IPS DF 6.9 (cell line): ENCODE data around the gene LMTK3.

Source experiments
- DNase-seq: peaks from one replicate; pipeline ENCODE4 v3.0.0-alpha.2; 2013; ENCODE audit warnings: low read depth, low spot score
- H3K27ac ChIP-seq: one replicate; pipeline ENCODE4 v1.5.1; 2013; ENCODE audit warnings: low read length, control low read depth
- H3K27me3 ChIP-seq: 2 replicates; pipeline ENCODE4 v1.6.1; 2013; ENCODE audit warnings: mild to moderate bottlenecking, low read length; ENCODE audit not compliant: control insufficient read depth, insufficient read depth
- H3K36me3 ChIP-seq: 2 replicates; pipeline ENCODE4 v1.6.1; 2013; ENCODE audit warnings: low read length; ENCODE audit not compliant: control insufficient read depth, insufficient read depth
- H3K4me1 ChIP-seq: 2 replicates; pipeline ENCODE4 v1.6.1; 2013; ENCODE audit warnings: low read length; ENCODE audit not compliant: control insufficient read depth, insufficient read depth
- H3K4me3 ChIP-seq: 2 replicates; pipeline ENCODE4 v1.5.1; 2013; ENCODE audit warnings: mild to moderate bottlenecking, low read length
- H3K9me3 ChIP-seq: 2 replicates; pipeline ENCODE4 v1.6.1; 2013; ENCODE audit warnings: low read length, inconsistent platforms; ENCODE audit not compliant: control insufficient read depth, insufficient read depth
- WGBS: extraction: QIAGEN DNeasy Blood & Tissue Kit; methylation state at CpG from one replicate; pipeline ENCODE4 v1.1.7; 2013; ENCODE audit warnings: mixed read lengths, missing lambda C conversion rate; ENCODE audit not compliant: insufficient read length, insufficient coverage; 5-methylcytosine and 5-hydroxymethylcytosine counted together

LMTK3 gene

DNA sequence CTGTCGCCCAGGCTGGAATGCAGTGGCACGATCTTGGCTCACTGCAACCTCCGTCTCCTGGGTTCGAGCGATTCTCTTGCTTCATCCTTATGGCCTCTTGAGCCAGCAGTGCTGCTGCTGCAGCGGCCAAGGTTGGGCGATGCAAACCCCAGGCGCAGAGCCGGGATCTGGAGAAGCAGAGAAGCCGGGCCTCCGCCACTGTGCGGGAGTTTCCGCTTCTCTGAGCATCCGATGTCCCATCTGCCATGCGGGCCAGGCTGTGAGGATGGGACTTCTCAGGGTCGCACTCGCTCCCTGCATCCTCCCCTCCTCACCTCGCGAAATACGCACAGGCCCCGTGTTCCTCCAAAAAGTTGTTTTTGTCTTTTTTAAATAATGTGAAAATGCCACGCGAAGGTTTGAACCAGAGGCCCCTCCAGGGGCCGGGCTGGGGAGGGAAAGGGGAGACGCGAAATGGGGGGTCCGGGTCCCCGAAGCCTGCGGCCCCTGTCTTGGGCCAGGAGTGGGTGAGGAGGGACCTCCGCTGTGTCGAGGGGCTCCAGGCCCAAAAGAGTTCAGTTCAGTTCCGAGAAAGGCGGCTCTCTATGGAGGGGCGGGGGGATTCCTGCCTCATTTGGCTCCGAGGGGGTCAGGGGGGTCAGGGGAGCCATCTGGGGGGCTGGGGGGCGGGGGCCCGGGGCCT is 26.6 kb downstream of the LMTK3 start:
- DNase-seq: no peak
- H3K36me3 ChIP-seq: no peaks in the 10 kb centered on the region
- no peaks in the 10 kb centered on the region for H3K9me3 ChIP-seq
- no peak overlapping the region for H3K4me3 ChIP-seq
- peaks cover 2% of the 10 kb centered on the region; the same call in 1 of the 2 replicates for H3K4me1 ChIP-seq
- H3K27me3 ChIP-seq: no peaks in the 10 kb centered on the region
- no CpG with 5 or more reads among the region's 37 CpGs for WGBS
- H3K27ac ChIP-seq: no peak overlapping the region

DNA sequence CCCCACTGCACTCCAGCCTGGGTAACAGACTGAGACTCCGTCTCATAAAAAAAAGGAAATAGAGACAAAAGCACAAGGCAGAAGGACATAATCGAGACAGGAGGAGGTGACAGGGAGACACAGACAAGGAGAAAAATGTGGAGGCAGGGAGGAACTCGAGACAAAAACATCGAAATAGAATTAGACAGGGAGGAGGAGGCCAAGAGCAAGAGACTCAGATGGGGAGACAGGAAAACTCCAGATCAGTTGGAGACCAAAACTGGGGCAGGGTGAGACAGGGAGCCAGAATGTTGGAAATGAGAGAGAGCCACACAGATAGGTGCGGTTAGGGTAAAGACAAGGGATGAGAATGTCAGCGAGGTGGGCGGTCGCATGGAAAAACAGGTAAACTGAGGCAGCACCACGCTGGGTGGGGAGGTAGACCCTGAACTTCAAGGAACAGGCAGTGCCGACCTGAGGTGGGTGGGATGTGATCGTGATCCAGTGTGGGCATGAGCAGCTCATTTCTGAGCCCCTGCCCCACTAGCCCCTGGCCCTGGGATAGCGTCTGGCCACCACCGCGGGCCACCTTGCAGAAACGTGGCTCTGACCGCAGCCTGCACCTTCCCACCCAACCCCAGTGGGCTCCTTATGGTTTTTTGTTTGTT is 27.3 kb downstream of the LMTK3 start:
- Histone ChIP-seq H3K9me3 (no peaks in the 10 kb centered on the region), H3K27ac (no peak overlapping the region), H3K27me3 (no peaks in the 10 kb centered on the region), H3K4me1 (peaks cover 2% of the 10 kb centered on the region; the same call in 1 of the 2 replicates), H3K4me3 (no peak overlapping the region), H3K36me3 (0 out of 2 replicates have a peak, but pooled peaks cover 3% of the 10 kb centered on the region)
- DNase-seq: no peak
- no CpG with 5 or more reads among the region's 16 CpGs for WGBS

DNA sequence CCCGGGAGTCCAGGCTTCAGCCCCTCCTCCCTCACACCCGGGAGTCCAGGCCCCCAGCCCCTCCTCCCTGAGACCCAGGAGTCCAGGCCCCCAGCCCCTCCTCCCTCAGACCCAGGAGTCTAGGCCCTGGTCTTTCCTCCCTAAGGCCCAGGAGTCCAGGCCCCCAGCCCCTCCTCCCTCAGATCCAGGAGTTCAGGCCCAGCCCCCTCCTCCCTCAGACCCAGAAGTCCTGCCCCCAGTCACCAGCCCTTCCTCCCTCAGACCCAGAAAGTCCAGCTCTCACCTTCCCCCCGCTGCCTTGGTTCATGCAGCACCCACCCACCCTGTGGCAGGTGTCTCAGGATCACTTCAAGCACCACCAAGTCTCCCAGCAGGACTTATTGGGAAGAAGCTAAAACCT is 28.3 kb downstream of the LMTK3 start:
- no CpG with 5 or more reads among the region's 3 CpGs for WGBS
- Histone ChIP-seq H3K36me3 (peaks cover 5% of the 10 kb centered on the region; the same call in 1 of the 2 replicates), H3K4me3 (no peak overlapping the region), H3K27ac (no peak overlapping the region), H3K9me3 (no peaks in the 10 kb centered on the region), H3K27me3 (no peaks in the 10 kb centered on the region), H3K4me1 (peaks cover 2% of the 10 kb centered on the region; the same call in 1 of the 2 replicates)
- DNase-seq: no peak

DNA sequence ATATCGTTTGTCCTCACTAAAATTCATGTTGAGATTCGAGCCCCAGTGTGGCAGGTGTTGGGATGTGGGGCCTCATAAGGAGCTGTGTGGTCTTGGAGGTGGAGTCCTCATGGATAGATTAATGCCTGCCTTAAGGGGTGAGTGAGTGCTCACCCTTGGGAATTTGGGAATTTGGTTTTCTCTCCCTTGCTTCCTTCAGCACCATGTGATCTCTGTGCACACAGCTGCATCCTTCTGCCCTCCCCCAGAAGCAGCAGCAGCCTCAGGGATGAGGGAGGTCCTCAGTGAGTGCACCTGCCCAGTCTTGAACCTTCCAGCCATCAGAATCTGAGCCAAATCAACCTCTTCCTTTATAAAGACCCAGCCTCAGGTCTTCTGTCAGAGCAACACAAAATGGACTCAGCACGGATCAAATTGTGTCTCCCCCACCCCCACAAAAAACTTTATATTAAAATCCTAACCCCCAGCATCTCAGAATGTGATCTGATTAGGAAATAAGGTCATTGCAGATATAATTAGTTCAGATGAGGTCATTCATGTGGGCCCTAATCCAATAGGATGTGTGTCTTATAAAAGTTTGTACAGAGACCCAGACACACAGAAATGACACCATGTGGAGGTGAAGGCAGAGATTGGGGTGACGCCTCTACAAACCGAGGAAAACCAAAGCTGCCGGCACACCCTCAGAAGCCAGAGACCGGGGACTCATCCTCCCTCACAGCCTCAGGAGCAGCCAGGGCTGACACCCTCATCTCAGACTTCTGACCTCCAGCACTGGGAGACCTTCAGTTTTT is 29.6 kb downstream of the LMTK3 start:
- Histone ChIP-seq H3K27ac (no peak overlapping the region), H3K4me1 (peaks cover 2% of the 10 kb centered on the region; the same call in 1 of the 2 replicates), H3K9me3 (no peaks in the 10 kb centered on the region), H3K27me3 (no peaks in the 10 kb centered on the region), H3K4me3 (no peak overlapping the region), H3K36me3 (peaks cover 5% of the 10 kb centered on the region)
- DNase-seq: no peak
- no CpG with 5 or more reads among the region's 7 CpGs for WGBS

DNA sequence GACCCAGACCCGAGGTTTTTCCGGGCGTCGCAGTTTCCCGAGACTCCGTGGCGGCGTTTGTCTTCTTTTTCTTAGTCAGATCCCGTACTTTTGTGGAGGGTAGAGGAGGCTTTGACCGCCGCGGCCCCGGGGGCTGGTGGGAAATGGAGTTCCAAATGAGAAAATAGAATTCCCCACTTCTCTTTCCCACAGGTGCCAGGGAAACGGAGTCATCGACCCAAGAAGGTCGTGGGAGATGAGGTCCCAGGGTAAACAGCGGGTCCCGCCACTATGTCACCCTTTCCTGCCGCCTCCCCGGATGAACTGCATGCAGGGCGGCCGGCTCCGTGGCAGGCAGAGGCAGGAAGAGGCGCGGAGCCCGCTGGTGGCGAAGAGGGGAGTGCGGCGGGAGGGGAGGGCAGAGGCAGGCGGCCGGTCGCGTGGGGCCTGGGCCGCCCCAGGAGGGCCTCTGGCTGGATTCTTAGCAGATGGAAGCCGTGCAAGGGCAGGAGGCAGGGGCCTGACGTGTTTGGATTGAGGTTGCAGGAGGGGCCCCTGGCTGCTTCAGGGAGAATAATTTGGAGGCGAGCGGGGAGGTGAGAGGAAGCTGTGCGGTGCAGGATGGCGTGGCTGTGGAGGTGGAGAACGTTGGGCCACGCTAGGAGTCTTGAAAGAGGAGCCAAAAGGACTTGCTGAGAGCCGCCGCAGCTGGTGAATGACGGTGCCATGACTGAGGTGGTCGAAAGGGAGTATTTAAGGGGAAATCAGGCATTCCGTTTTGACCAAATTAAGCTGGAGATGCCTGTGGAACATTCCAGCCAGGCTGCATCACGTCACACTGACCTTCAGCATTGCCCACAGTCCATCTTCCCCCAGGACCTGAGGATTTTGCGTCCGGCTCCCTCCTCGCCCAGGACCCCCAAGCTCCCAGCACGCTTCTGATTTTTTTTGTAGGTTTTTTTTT is 30.8 kb downstream of the LMTK3 start:
- H3K27me3 ChIP-seq: no peaks in the 10 kb centered on the region
- H3K9me3 ChIP-seq: no peaks in the 10 kb centered on the region
- DNase-seq: no peak
- no peak overlapping the region for H3K27ac ChIP-seq
- WGBS: no CpG with 5 or more reads among the region's 52 CpGs
- H3K36me3 ChIP-seq: peaks cover 7% of the 10 kb centered on the region
- peaks cover 2% of the 10 kb centered on the region; the same call in 1 of the 2 replicates for H3K4me1 ChIP-seq
- H3K4me3 ChIP-seq: peak overlapping the region; percentile 61; the same call in 1 of the 2 replicates

DNA sequence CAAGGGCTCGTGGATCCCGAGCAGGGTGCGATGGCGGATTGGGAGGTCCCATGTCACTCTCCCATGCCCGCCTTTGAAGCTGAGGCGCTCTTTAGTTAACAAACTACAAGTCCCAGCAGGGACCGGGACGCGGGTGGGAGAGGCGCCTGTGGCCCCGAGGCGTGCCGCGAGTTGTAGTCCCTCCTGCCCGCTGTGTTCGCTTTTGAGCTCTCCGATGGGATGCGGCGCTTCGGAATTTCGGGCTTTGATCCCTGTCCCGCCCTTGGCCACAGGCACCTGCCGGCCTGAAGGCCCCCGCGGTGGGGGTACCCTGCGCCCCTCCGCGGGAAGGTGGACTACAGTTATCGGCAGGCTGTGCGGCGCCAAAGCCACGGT is 31.5 kb downstream of the LMTK3 start:
- Histone ChIP-seq H3K36me3 (peaks cover 13% of the 10 kb centered on the region), H3K4me1 (peaks cover 2% of the 10 kb centered on the region; the same call in 1 of the 2 replicates), H3K4me3 (peak overlapping the region; percentile 61; the same call in 1 of the 2 replicates), H3K27me3 (no peaks in the 10 kb centered on the region), H3K27ac (no peak overlapping the region), H3K9me3 (no peaks in the 10 kb centered on the region)
- DNase-seq: no peak
- no CpG with 5 or more reads among the region's 32 CpGs for WGBS

DNA sequence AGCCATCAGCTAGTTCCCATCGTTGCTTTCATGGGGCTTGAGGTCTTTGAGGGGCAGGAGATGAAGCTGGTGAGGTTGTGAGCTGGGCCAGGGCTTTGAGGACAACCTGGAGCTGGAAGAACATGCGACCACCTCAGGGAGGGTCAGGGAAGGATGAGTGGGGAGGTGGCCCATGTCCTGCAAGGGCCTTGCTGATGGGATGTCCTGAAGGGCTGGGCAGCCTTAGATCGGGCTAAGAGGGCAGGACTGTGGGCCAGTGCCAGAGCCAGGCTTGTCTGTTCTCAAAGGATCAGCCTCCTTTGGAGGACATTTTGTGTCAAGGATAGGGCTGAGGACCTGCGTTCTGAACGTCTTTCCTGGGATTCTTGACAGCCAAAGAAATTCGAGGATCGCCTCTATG is 31.9 kb downstream of the LMTK3 start:
- no CpG with 5 or more reads among the region's 7 CpGs for WGBS
- Histone ChIP-seq H3K4me3 (no peak overlapping the region), H3K4me1 (peaks cover 2% of the 10 kb centered on the region; the same call in 1 of the 2 replicates), H3K27me3 (no peaks in the 10 kb centered on the region), H3K27ac (no peak overlapping the region), H3K36me3 (peaks cover 18% of the 10 kb centered on the region), H3K9me3 (no peaks in the 10 kb centered on the region)
- no peak for DNase-seq

DNA sequence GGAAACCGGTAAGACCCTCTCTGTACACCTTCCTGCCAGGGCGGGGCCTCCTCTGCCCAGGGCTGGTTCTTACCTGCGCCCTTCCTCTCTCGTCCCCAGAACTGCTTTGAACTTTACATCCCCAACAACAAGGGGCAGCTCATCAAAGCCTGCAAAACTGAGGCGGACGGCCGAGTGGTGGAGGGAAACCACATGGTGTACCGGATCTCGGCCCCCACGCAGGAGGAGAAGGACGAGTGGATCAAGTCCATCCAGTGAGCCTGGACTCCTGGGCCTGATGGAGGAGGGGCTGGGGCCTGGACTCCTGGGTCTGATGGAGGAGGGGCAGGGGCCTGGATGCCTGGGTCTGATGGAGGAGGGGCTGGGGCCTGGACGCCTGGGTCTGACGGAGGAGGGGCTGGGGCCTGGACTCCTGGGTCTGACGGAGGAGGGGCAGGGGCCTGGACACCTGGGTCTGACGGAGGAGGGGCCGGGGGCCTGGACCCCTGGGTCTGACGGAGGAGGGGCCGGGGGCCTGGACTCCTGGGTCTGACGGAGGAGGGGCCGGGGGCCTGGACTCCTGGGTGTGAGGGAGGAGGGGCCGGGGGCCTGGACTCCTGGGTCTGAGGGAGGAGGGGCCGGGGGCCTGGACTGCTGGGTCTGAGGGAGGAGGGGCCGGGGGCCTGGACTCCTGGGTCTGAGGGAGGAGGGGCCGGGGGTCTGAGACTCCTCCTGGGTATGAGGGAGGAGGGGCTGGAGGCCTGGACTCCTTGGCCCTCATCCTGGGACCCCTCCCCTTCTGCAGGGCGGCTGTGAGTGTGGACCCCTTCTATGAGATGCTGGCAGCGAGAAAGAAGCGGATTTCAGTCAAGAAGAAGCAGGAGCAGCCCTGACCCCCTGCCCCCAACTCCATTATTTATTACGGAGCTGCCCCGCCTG is 33.0 kb downstream of the LMTK3 start:
- no peaks in the 10 kb centered on the region for H3K9me3 ChIP-seq
- peaks cover 25% of the 10 kb centered on the region for H3K36me3 ChIP-seq
- no peak overlapping the region for H3K4me3 ChIP-seq
- H3K4me1 ChIP-seq: peaks cover 2% of the 10 kb centered on the region; the same call in 1 of the 2 replicates
- DNase-seq: no peak
- WGBS: no CpG with 5 or more reads among the region's 29 CpGs
- H3K27ac ChIP-seq: no peak overlapping the region
- no peaks in the 10 kb centered on the region for H3K27me3 ChIP-seq

DNA sequence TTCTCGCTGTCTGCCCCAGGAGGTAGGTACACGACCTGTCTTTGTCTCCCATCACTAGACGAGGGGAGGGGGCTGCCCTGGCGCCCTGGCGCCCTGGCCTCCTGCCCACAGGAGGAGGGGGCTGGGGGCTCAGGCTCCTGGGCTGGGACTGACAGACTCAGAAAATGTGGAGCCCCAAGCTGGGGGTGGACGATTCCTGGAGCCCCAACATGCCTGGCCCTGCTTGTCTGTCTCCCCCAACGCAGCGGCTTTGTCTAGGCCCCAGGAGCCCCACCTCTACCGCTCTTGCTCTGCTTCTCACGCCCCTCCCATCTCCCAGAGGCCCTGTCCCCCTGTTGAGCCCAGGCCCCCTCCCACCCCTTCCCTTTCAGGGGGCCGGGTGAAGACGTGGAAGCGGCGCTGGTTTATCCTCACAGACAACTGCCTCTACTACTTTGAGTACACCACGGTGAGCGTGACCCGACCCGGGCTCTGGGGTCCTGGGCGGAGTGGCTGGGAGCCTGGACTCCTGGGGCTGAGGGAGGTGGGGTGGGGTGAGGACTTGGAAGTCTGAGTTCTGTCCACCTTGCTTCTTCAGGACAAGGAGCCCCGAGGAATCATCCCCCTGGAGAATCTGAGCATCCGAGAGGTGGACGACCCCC is 33.8 kb downstream of the LMTK3 start:
- no peaks in the 10 kb centered on the region for H3K9me3 ChIP-seq
- peaks cover 2% of the 10 kb centered on the region; the same call in 1 of the 2 replicates for H3K4me1 ChIP-seq
- no peak overlapping the region for H3K27ac ChIP-seq
- no CpG with 5 or more reads among the region's 22 CpGs for WGBS
- no peak for DNase-seq
- H3K4me3 ChIP-seq: no peak overlapping the region
- H3K36me3 ChIP-seq: peaks cover 33% of the 10 kb centered on the region
- H3K27me3 ChIP-seq: no peaks in the 10 kb centered on the region
